WTC11 (cell line): Measurements from ENCODE around the gene STK39. TPM values are rescaled to one million over a fixed set of nuclear protein-coding genes. Genes with fewer than 3 reads are reported as not detected.

Source experiments
- ATAC-seq: fragments of 200-7000 bp; cut with Tn5 transposase; 2 replicates; pipeline ENCODE4 v1.10.0; 2021; ENCODE audit warnings: mild to moderate bottlenecking, moderate library complexity
- CTCF ChIA-PET: fragments of 300-600 bp; sonication (Branson Sonifier 250); formaldehyde crosslinking; loops from one replicate; lab custom pipeline; 2021; ENCODE audit warnings: antibody characterized with exemption; lab: Charles Lee
- POLR2A ChIA-PET: fragments of 350-600 bp; sonication (Branson Sonifier 250); formaldehyde crosslinking; loops from one replicate; lab custom pipeline; 2021; ENCODE audit warnings: antibody characterized with exemption; lab: Charles Lee
- DNase-seq: peaks from one replicate; pipeline ENCODE4 v3.0.0; 2021; ENCODE audit warnings: low spot score
- H3K27ac Mint-ChIP-seq: 2 replicates; pipeline ENCODE4 v1.8.0; 2021; ENCODE audit warnings: mixed read lengths
- H3K27me3 Mint-ChIP-seq: 2 replicates; pipeline ENCODE4 v1.8.0; 2021; ENCODE audit warnings: low read depth, mild to moderate bottlenecking, moderate library complexity, mixed read lengths
- H3K36me3 Mint-ChIP-seq: 2 replicates; pipeline ENCODE4 v1.8.0; 2021; ENCODE audit warnings: mixed read lengths
- H3K4me1 Mint-ChIP-seq: 2 replicates; pipeline ENCODE4 v1.8.0; 2022; ENCODE audit warnings: mixed read lengths
- H3K4me3 Mint-ChIP-seq: 2 replicates; pipeline ENCODE4 v1.8.0; 2021; ENCODE audit warnings: mild to moderate bottlenecking, moderate library complexity, mixed read lengths
- H3K9me3 Mint-ChIP-seq: 2 replicates; pipeline ENCODE4 v1.8.0; 2021; ENCODE audit warnings: mixed read lengths
- ARID4B ChIP-seq: sonication (generic); formaldehyde crosslinking; IDR thresholded peaks from 2 replicates; pipeline ENCODE4 v1.8.0; 2023; ENCODE audit warnings: missing genetic modification reagents, mild to moderate bottlenecking, borderline replicate concordance
- ATF1 ChIP-seq: sonication (generic); formaldehyde crosslinking; IDR thresholded peaks from 2 replicates; pipeline ENCODE4 v1.8.1; 2023; ENCODE audit warnings: mild to moderate bottlenecking, moderate library complexity, missing genetic modification reagents
- ATF2 ChIP-seq: sonication (generic); formaldehyde crosslinking; IDR thresholded peaks from 2 replicates; pipeline ENCODE4 v1.8.1; 2022; ENCODE audit warnings: low read depth, missing genetic modification reagents, borderline replicate concordance
- ATF6 ChIP-seq: sonication (generic); formaldehyde crosslinking; IDR thresholded peaks from 2 replicates; pipeline ENCODE4 v1.8.1; 2023; ENCODE audit warnings: mild to moderate bottlenecking, missing genetic modification reagents
- CREB1 ChIP-seq: sonication (generic); formaldehyde crosslinking; IDR thresholded peaks from 2 replicates; pipeline ENCODE4 v1.8.0; 2023; ENCODE audit warnings: mild to moderate bottlenecking, missing genetic modification reagents
- EMX1 ChIP-seq: fragments of 250-450 bp; sonication (Bioruptor Pico); IDR thresholded peaks from 2 replicates; pipeline ENCODE4 v1.8.0; 2021; ENCODE audit warnings: mild to moderate bottlenecking
- FOXP4 ChIP-seq: sonication (generic); formaldehyde crosslinking; IDR thresholded peaks from 2 replicates; pipeline ENCODE4 v1.8.0; 2022; ENCODE audit warnings: mild to moderate bottlenecking, missing genetic modification reagents
- GABPB1 ChIP-seq: sonication (generic); formaldehyde crosslinking; IDR thresholded peaks from 2 replicates; pipeline ENCODE4 v1.8.1; 2023; ENCODE audit warnings: mild to moderate bottlenecking, missing genetic modification reagents
- MXD4 ChIP-seq: fragments of 250-450 bp; sonication (Bioruptor Pico); IDR thresholded peaks from 2 replicates; pipeline ENCODE4 v1.8.0; 2021; ENCODE audit warnings: mild to moderate bottlenecking, moderate library complexity, borderline replicate concordance
- OVOL2 ChIP-seq: fragments of 250-450 bp; sonication (Bioruptor Pico); IDR thresholded peaks from 2 replicates; pipeline ENCODE4 v1.9.0; 2021; ENCODE audit warnings: mild to moderate bottlenecking, borderline replicate concordance
- RORB ChIP-seq: fragments of 250-450 bp; sonication (Bioruptor Pico); IDR thresholded peaks from 2 replicates; pipeline ENCODE4 v1.9.0; 2021; ENCODE audit warnings: mild to moderate bottlenecking
- SOX15 ChIP-seq: fragments of 250-450 bp; sonication (Bioruptor Pico); IDR thresholded peaks from 2 replicates; pipeline ENCODE4 v1.9.0; 2021; ENCODE audit warnings: mild to moderate bottlenecking
- SP1 ChIP-seq: sonication (generic); formaldehyde crosslinking; conservative IDR thresholded peaks from 2 replicates; pipeline ENCODE4 v1.8.1; 2022; ENCODE audit warnings: missing genetic modification reagents
- TCF7 ChIP-seq: sonication (generic); formaldehyde crosslinking; IDR thresholded peaks from 2 replicates; pipeline ENCODE4 v1.8.0; 2022; ENCODE audit warnings: mild to moderate bottlenecking, low read depth, missing genetic modification reagents, moderate library complexity
- TP53 ChIP-seq: sonication (generic); formaldehyde crosslinking; IDR thresholded peaks from 2 replicates; pipeline ENCODE4 v1.8.1; 2023; ENCODE audit warnings: mild to moderate bottlenecking, missing genetic modification reagents
- USF2 ChIP-seq: sonication (generic); formaldehyde crosslinking; IDR thresholded peaks from 2 replicates; pipeline ENCODE4 v1.8.1; 2023; ENCODE audit warnings: mild to moderate bottlenecking, missing genetic modification reagents, moderate library complexity
- ZBTB21 ChIP-seq: sonication (generic); formaldehyde crosslinking; IDR thresholded peaks from 2 replicates; pipeline ENCODE4 v1.8.1; 2023; ENCODE audit warnings: mild to moderate bottlenecking, missing genetic modification reagents, borderline replicate concordance
- ZNF219 ChIP-seq: sonication (generic); formaldehyde crosslinking; IDR thresholded peaks from 2 replicates; pipeline ENCODE4 v1.8.0; 2023; ENCODE audit warnings: missing genetic modification reagents, mild to moderate bottlenecking, borderline replicate concordance
- ZNF232 ChIP-seq: sonication (generic); formaldehyde crosslinking; IDR thresholded peaks from 2 replicates; pipeline ENCODE4 v1.8.0; 2022; ENCODE audit warnings: mild to moderate bottlenecking, missing genetic modification reagents
- ZNF281 ChIP-seq: sonication (generic); formaldehyde crosslinking; IDR thresholded peaks from 2 replicates; pipeline ENCODE4 v1.8.0; 2023; ENCODE audit warnings: mild to moderate bottlenecking, missing genetic modification reagents
- ZNF317 ChIP-seq: sonication (generic); formaldehyde crosslinking; IDR thresholded peaks from 2 replicates; pipeline ENCODE4 v1.8.1; 2023; ENCODE audit warnings: low read depth, mild to moderate bottlenecking, moderate library complexity, missing genetic modification reagents, borderline replicate concordance
- ZNF671 ChIP-seq: fragments of 250-450 bp; sonication (Bioruptor Pico); IDR thresholded peaks from 2 replicates; pipeline ENCODE4 v1.8.0; 2021; ENCODE audit warnings: mild to moderate bottlenecking
- total RNA-seq: library from RNA; stranded (reverse); gene quantifications from 3 replicates; pipeline ENCODE4 v1.2.3, GENCODE V29; 2021

Gene STK39
- total RNA-seq, 1 experiment from 2014 or later, result 20.5 TPM

GRCh38 chr2:168157926-168158325 is 89.5 kb downstream of the STK39 start:
- Mint-ChIP-seq H3K9me3 (no peaks in the 10 kb centered on the region), H3K27me3 (no peaks in the 10 kb centered on the region), H3K4me3 (no peak overlapping the region), H3K4me1 (peaks cover 2% of the 10 kb centered on the region; the same call in 1 of the 2 replicates), H3K27ac (no peak overlapping the region), H3K36me3 (no peaks in the 10 kb centered on the region)
- ChIA-PET POLR2A (no interaction called here), CTCF (no interaction called here)
- ATAC-seq, result no peak
- TF ChIP-seq FOXP4 (CRISPR knock-in tag), result no peak
- no peak for TF ChIP-seq ATF6 (CRISPR knock-in tag)
- TF ChIP-seq GABPB1 (CRISPR knock-in tag), result no peak
- no peak for TF ChIP-seq USF2
- no peak for DNase-seq

GRCh38 chr2:168157070-168157469 is 90.3 kb downstream of the STK39 start:
- TF ChIP-seq CREB1, result no peak
- no peak for TF ChIP-seq SP1 (CRISPR knock-in tag)
- no peak for TF ChIP-seq OVOL2 (CRISPR knock-in tag)
- no peak for TF ChIP-seq TP53 (CRISPR knock-in tag)
- no peak for TF ChIP-seq ZNF281 (CRISPR knock-in tag)
- TF ChIP-seq MXD4 (CRISPR knock-in tag), result no peak
- TF ChIP-seq ZNF671 (CRISPR knock-in tag), result no peak
- TF ChIP-seq SOX15 (CRISPR knock-in tag), result no peak
- no peak for TF ChIP-seq ATF1
- TF ChIP-seq ZNF317 (CRISPR knock-in tag), result no peak
- no peak for TF ChIP-seq TCF7
- TF ChIP-seq ZBTB21 (CRISPR knock-in tag), result no peak
- TF ChIP-seq ZNF232 (CRISPR knock-in tag), result no peak
- no peak for TF ChIP-seq ARID4B
- TF ChIP-seq ZNF219 (CRISPR knock-in tag), result no peak
- no peak for TF ChIP-seq RORB (CRISPR knock-in tag)
- TF ChIP-seq EMX1 (CRISPR knock-in tag), result no peak
- TF ChIP-seq ATF2 (CRISPR knock-in tag), result no peak
- H3K27ac Mint-ChIP-seq, result no peak overlapping the region
- H3K4me3 Mint-ChIP-seq, result no peak overlapping the region
- H3K9me3 Mint-ChIP-seq, result no peaks in the 10 kb centered on the region
- ChIA-PET CTCF (no interaction called here), POLR2A (no interaction called here)
- H3K36me3 Mint-ChIP-seq, result no peaks in the 10 kb centered on the region
- DNase-seq (no peak), ATAC-seq (no peak)
- H3K27me3 Mint-ChIP-seq, result no peaks in the 10 kb centered on the region
- peaks cover 2% of the 10 kb centered on the region; the same call in 1 of the 2 replicates for H3K4me1 Mint-ChIP-seq
